GM08714 (cell line): Measurements from ENCODE around the gene NUMB.

Experiments
- H3K4me3 ChIP-seq: fragments of 200-500 bp; sonication (Bioruptor generic); 2 replicates; pipeline ENCODE4 v1.5.1; 2014; ENCODE audit warnings: mild to moderate bottlenecking, low read length, inconsistent platforms
- ZNF274 ChIP-seq: IDR thresholded peaks from 2 replicates; pipeline ENCODE4 v1.6.1; 2012; ENCODE audit warnings: mild to moderate bottlenecking, low read depth, low read length

Gene NUMB

GRCh38 chr14:73472185-73473114 is 14.1 kb upstream of the NUMB start:
- no peak overlapping the region for H3K4me3 ChIP-seq
- no peak for TF ChIP-seq ZNF274

GRCh38 chr14:73471582-73472184 is 13.3 kb upstream of the NUMB start:
- H3K4me3 ChIP-seq = no peak overlapping the region
- no peak for TF ChIP-seq ZNF274

- no peak overlapping the region for H3K4me3 ChIP-seq
Measured at GRCh38 chr14:73468828-73469375, 10.6 kb upstream of the NUMB start.

GRCh38 chr14:73467800-73468199 is 9.5 kb upstream of the NUMB start:
- no peak for TF ChIP-seq ZNF274
- no peak overlapping the region for H3K4me3 ChIP-seq

More at GRCh38 chr14:73468828-73469375, 10.6 kb upstream of the NUMB start:
- TF ChIP-seq ZNF274 = no peak

- no peak for TF ChIP-seq ZNF274
- H3K4me3 ChIP-seq = no peak overlapping the region
Measured at GRCh38 chr14:73467377-73467776, 9.0 kb upstream of the NUMB start.

GRCh38 chr14:73466861-73467260 is 8.5 kb upstream of the NUMB start:
- no peak for TF ChIP-seq ZNF274
- no peak overlapping the region for H3K4me3 ChIP-seq

- peak overlapping the region; percentile 53; the same call in 1 of the 2 replicates for H3K4me3 ChIP-seq
- no peak for TF ChIP-seq ZNF274
Measured at GRCh38 chr14:73465823-73466532, 7.6 kb upstream of the NUMB start.

- no peak for TF ChIP-seq ZNF274
- no peak overlapping the region for H3K4me3 ChIP-seq
Measured at GRCh38 chr14:73463411-73463810, 5.1 kb upstream of the NUMB start.

- no peak for TF ChIP-seq ZNF274
- no peak overlapping the region for H3K4me3 ChIP-seq
Measured at GRCh38 chr14:73462815-73463214, 4.5 kb upstream of the NUMB start.

- no peak for TF ChIP-seq ZNF274
- H3K4me3 ChIP-seq = no peak overlapping the region
Measured at GRCh38 chr14:73462048-73462715, 3.8 kb upstream of the NUMB start.

GRCh38 chr14:73461478-73462047 is 3.2 kb upstream of the NUMB start:
- H3K4me3 ChIP-seq = no peak overlapping the region
- TF ChIP-seq ZNF274 = no peak

- no peak for TF ChIP-seq ZNF274
- no peak overlapping the region for H3K4me3 ChIP-seq
Measured at GRCh38 chr14:73460691-73461127, 2.4 kb upstream of the NUMB start.

- TF ChIP-seq ZNF274 = no peak
- H3K4me3 ChIP-seq = no peak overlapping the region
Measured at GRCh38 chr14:73459959-73460358, 1.6 kb upstream of the NUMB start.

- TF ChIP-seq ZNF274 = no peak
- peak overlapping the region; percentile 85 for H3K4me3 ChIP-seq
Measured at GRCh38 chr14:73457924-73458182, 493 bp downstream of the NUMB start.
